PC-9 (cell line): Measurements from ENCODE around the gene ZDHHC19.

Source experiments
- CTCF ChIP-seq: fragments of 200-600 bp; sonication (generic); conservative IDR thresholded peaks from 2 replicates; pipeline ENCODE4 v1.6.1; 2017; ENCODE audit warnings: mixed run types, antibody characterized with exemption, mild to moderate bottlenecking, moderate library complexity
- EZH2 ChIP-seq: fragments of 200-600 bp; sonication (generic); IDR thresholded peaks from 2 replicates; pipeline ENCODE4 v1.8.0; 2017; ENCODE audit warnings: antibody characterized with exemption, low read depth

GRCh38 chr3:196225086-196225485 lies 13.9 kb upstream of the ZDHHC19 start:
- TF ChIP-seq CTCF (no peak), EZH2 (no peak)
